NCI-H510A treated with DMSO at 0.1 percent for 48 hours (cell line): ENCODE results near the gene SH3TC1.
A peak's percentile ranks its signal among the peaks of the same experiment; 100 is the strongest.

ENCODE experiments used
- DNase-seq: peaks from one replicate; lab custom pipeline; 2025; lab: John Stamatoyannopoulos, UW

Gene SH3TC1

DNA sequence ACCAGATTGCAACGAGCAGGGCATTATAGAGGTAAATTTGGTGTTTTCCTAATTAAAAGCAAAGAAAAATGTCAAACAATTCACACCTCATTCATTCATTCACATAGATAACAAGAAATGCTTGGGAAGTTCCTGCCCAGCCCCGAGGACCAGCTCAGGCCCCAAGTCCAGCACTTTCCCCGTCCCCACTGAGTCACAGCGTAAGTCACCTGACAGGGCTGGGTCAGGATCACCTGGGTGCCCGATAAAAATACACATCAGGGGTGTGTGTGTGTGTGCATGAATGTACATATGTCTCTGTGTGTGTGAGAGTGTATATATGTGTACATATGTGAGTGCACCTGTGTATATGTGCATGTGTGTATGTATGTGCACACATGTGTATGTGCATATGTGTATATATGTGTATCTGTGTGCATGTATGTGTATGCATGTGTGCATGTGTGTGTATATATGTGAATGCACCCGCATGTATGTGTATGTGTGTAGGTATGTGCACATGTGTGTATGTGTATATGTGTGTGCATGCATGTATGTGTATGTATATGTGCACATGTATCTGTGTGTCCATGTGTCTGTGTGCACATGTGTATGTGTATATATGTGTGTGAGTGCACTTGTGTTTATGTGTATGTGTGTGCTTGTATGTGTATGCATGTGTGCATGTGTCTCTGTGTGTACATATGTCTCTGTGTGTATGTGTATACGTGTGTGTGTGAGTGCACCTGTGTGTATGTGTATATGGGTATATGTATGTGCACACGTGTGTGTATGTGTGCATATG lies 18.6 kb upstream of the SH3TC1 start:
- no peak for DNase-seq

- no peak for DNase-seq
These were observed 18.0 kb upstream of the SH3TC1 start for GRCh38 chr4:8181119-8181518.

- no peak for DNase-seq
These were observed 17.2 kb upstream of the SH3TC1 start for GRCh38 chr4:8181844-8182243.

- DNase-seq: no peak
These were observed 16.8 kb upstream of the SH3TC1 start for GRCh38 chr4:8182294-8182693.

- no peak for DNase-seq
These were observed 16.0 kb upstream of the SH3TC1 start for GRCh38 chr4:8182858-8183725.

GRCh38 chr4:8184061-8184460 lies 15.0 kb upstream of the SH3TC1 start:
- DNase-seq: no peak

DNA sequence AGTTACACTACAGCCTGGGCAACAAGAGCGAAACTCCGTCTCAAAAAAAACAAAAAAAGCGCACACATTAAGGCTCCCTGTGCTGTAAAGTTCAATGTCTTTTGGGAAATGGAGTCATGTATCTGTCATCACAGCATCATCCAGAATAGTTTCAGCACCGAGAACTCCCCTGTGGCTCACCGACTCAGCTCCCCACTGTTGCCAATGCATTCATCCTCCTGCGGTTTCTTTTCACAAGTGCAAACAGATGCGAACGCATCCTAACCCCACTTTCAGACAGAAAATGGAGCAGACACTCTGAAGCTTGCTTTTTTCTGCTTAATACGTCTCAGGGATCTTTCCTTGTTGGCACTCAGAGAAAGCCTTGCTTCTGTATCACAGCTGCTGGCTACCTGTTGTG lies 13.8 kb upstream of the SH3TC1 start:
- DNase-seq: no peak

DNA sequence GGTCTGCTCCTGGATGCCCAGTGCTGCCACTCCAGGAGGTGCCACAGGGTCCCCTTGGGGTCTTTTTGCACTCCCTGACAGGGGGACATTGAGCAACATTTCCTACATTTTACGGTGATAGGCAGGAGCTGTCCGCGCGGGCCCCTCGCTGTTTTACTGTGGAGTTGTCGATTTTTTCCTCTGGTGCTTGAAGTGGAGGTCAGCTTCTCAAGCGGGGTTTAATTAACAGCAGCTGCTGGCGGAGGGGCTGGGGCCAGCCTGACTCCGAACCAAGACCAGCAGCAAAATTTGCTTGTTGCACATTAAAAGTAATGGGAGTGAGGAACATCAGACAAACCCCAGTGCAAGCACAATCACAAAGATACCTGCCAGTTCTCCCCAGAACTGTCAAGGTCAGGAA lies 13.2 kb upstream of the SH3TC1 start:
- no peak for DNase-seq

- DNase-seq: no peak
These were observed 11.0 kb upstream of the SH3TC1 start for GRCh38 chr4:8188085-8188484.

DNA sequence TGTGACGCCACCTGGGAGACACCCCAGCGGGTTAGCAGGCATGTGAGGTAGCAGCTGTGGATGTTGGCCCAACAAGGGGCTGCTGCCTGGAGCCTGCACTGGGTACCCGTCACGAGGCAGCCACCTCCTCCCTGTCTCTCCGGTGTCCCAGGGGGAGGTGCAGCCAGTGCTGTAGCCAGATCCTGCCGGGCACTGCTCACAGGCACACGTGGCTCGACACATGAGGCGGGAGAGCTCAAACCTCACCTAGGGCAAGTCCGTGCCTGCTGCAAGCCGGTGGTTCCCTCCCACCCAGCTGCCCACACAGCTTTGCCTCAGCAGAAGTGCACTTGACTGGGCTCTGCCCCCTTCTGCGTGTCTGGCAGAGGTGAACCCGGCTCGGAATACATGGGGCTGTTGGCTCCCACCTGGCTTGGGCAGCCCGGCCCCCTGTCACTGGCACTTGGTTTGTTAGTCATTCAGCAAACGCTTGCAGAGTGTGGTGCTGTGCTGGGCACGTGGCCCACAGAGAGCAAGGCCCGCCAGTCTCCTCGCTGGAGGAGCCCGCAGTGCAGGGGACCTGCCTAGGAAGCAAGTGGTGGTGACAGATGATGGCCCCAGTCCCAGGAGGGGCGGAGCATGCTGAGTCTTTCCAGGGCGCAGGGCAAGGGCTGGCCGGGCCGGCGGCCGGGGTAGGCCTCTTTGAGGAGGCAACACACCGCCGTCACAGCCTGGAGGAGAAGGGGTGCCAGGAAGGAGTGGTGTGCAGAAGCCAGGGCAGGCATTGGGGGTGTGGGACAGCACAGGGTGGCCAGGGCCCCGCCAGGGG lies 10.1 kb upstream of the SH3TC1 start:
- DNase-seq: peak; percentile 89

GRCh38 chr4:8189551-8190466 lies 9.3 kb upstream of the SH3TC1 start:
- DNase-seq: no peak

GRCh38 chr4:8191136-8191747 lies 7.8 kb upstream of the SH3TC1 start:
- DNase-seq: no peak

DNA sequence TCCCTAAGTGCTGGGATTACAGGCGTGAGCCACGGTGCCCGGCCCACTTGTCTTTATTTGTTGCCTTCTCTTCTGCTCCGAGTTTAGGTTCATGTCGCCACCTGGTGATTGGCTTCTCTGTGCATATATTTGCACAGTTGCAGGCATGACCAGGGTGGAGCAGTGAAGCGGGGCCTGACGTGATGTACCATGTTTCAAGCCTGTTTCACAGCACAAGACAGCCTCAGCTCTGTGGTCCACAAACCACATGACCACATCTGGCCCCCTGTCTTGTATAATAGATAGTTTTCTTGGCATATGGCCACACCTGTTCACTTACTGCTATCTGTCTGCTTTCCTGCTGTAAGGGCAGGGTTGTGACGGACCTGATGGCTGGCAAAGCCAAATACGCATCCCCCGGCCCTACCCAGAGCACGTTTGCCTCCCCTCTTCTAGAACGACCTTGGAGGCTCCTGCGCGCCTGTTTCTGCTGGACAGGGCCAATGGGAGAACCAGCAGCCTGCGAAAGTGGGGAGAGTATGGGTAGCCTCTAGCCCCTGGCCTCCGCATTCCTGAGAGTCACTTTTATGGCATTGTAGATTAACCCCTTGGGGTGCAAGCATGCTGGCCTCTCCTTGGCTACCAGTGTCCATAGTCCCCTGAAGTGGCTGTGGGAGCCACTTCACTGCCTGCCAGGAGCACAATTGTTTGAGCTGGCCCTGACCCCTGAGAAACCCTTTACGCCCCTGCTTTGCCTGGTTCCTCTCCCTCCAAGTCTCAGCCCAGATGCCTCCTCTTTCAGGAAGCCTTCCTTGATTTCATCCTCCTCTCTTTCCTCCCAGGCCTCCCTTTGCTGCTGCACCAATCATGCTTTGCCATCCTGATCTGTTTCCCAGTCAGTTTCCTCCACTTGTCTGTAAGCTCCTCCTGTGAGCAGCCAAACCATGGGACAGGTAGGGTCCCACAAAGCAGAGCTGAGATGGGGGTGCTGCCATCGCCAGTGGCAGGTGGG lies 6.0 kb upstream of the SH3TC1 start:
- peak; percentile 29 for DNase-seq

GRCh38 chr4:8194306-8195242 lies 4.5 kb upstream of the SH3TC1 start:
- no peak for DNase-seq

- DNase-seq: no peak
These were observed 3.7 kb upstream of the SH3TC1 start for GRCh38 chr4:8195431-8195830.

GRCh38 chr4:8195841-8196458 lies 3.1 kb upstream of the SH3TC1 start:
- DNase-seq: no peak

GRCh38 chr4:8197521-8197920 lies 1.6 kb upstream of the SH3TC1 start:
- no peak for DNase-seq
